ENCODE data around the gene KCTD19. TPM values are rescaled to one million over a fixed set of nuclear protein-coding genes. Genes with fewer than 3 reads are reported as not detected.

Gene KCTD19
- total RNA-seq, 2 experiments from 2014 or later, result 1.8 to 2.0 TPM

- intact Hi-C loops (cut with DNase I, micrococcal nuclease), result no loop called here
- ChIA-PET POLR2A (no interaction called here), CTCF (interaction anchor here (0.6 kb wide), 1 partner anchor 81 kb away, joined by 3 read pairs; no protein-coding TSS in a partner anchor)
- H3K27me3 Mint-ChIP-seq, result no peaks in the 10 kb centered on the region
- no peaks in the 10 kb centered on the region for H3K4me1 Mint-ChIP-seq
- H3K4me3 Mint-ChIP-seq, result no peak overlapping the region
- peaks cover 2% of the 10 kb centered on the region for H3K36me3 Mint-ChIP-seq (ENCODE audit: low read depth)
- no peak for ATAC-seq
- H3K9me3 Mint-ChIP-seq (ENCODE audit: low read depth), result no peaks in the 10 kb centered on the region
- no peak for DNase-seq
- no peak overlapping the region for H3K27ac Mint-ChIP-seq
Measured at GRCh38 chr16:67283039-67283825, 43.3 kb downstream of the KCTD19 start.

- ChIA-PET POLR2A (no interaction called here), CTCF (interaction anchor here (0.5 to 0.6 kb wide), 4 partner anchors 29 to 318 kb away, joined by 3 to 4 read pairs (median 3); no protein-coding TSS in a partner anchor)
- Mint-ChIP-seq H3K4me3 (no peak overlapping the region), H3K36me3 (ENCODE audit: low read depth) (peaks cover 5% of the 10 kb centered on the region), H3K27me3 (no peaks in the 10 kb centered on the region), H3K9me3 (ENCODE audit: low read depth) (no peaks in the 10 kb centered on the region), H3K4me1 (peaks cover 6% of the 10 kb centered on the region), H3K27ac (no peak overlapping the region)
- intact Hi-C loops (cut with DNase I, micrococcal nuclease), result no loop called here
- DNase-seq, result no peak
- no peak for ATAC-seq
Measured at GRCh38 chr16:67282447-67282805, 44.1 kb downstream of the KCTD19 start.

GRCh38 chr16:67281536-67282446, 44.8 kb downstream of the KCTD19 start:
- Mint-ChIP-seq H3K36me3 (ENCODE audit: low read depth) (peaks cover 8% of the 10 kb centered on the region), H3K4me3 (no peak overlapping the region), H3K27me3 (no peaks in the 10 kb centered on the region), H3K27ac (no peak overlapping the region), H3K4me1 (peaks cover 11% of the 10 kb centered on the region), H3K9me3 (ENCODE audit: low read depth) (no peaks in the 10 kb centered on the region)
- no peak for ATAC-seq
- no peak for DNase-seq
- ChIA-PET POLR2A (no interaction called here), CTCF (interaction anchor here (0.5 to 1.3 kb wide), 7 partner anchors 30 to 317 kb away, joined by 3 to 4 read pairs (median 3); no protein-coding TSS in a partner anchor)
- intact Hi-C loops (cut with DNase I, micrococcal nuclease), result no loop called here

- ATAC-seq (no peak), DNase-seq (no peak)
- ChIA-PET POLR2A (no interaction called here), CTCF (interaction anchor here (0.6 to 1.4 kb wide), 5 partner anchors 17 to 205 kb away, joined by 3 to 4 read pairs (median 4); no protein-coding TSS in a partner anchor)
- intact Hi-C loops (cut with DNase I, micrococcal nuclease), result no loop called here
- peaks cover 13% of the 10 kb centered on the region for H3K36me3 Mint-ChIP-seq (ENCODE audit: low read depth)
- peaks cover 16% of the 10 kb centered on the region for H3K4me1 Mint-ChIP-seq
- no peak overlapping the region for H3K27ac Mint-ChIP-seq
- H3K9me3 Mint-ChIP-seq (ENCODE audit: low read depth), result no peaks in the 10 kb centered on the region
- H3K27me3 Mint-ChIP-seq, result no peaks in the 10 kb centered on the region
- H3K4me3 Mint-ChIP-seq, result peak overlapping the region; percentile 47
Measured at GRCh38 chr16:67280090-67281015, 46.2 kb downstream of the KCTD19 start.

GRCh38 chr16:67279296-67280089, 47.0 kb downstream of the KCTD19 start, which contains the start of gene PLEKHG4:
PLEKHG4 (plus strand) TSS chr16:67279532; CDS start chr16:67280045, 513 bp downstream.
- H3K4me1 Mint-ChIP-seq, result peaks cover 19% of the 10 kb centered on the region
- CTCF ChIA-PET, result interaction anchor here (0.6 to 1.5 kb wide), 7 partner anchors 18 to 723 kb away, joined by 3 to 4 read pairs (median 4); no protein-coding TSS in a partner anchor
- ATAC-seq (peak; percentile 93), DNase-seq (peak; percentile 92)
- H3K27me3 Mint-ChIP-seq, result no peaks in the 10 kb centered on the region
- POLR2A ChIA-PET, result no interaction called here
- H3K9me3 Mint-ChIP-seq (ENCODE audit: low read depth), result no peaks in the 10 kb centered on the region
- peak within 1 kb of the TSS; percentile 85 for H3K4me3 Mint-ChIP-seq
- peaks cover 16% of the 10 kb centered on the region for H3K36me3 Mint-ChIP-seq (ENCODE audit: low read depth)
- H3K27ac Mint-ChIP-seq, result peak within 1 kb of the TSS; percentile 90
- intact Hi-C loops (cut with DNase I, micrococcal nuclease), result loop anchor here (1.0 to 5.0 kb wide), 10 partner anchors 32 to 188 kb away; partner anchors contain the start of genes FHOD1 (in 1 of the 2), KCTD19 (in 1 of the 2), LRRC36 (in 1 of the 2) and TMEM208 (in 1 of the 2)

GRCh38 chr16:67278773-67279295, 47.7 kb downstream of the KCTD19 start:
- ChIA-PET CTCF (interaction anchor here (0.6 to 1.5 kb wide), 12 partner anchors 19 to 724 kb away, joined by 3 to 7 read pairs (median 4); partner anchors contain the start of gene NAE1), POLR2A (no interaction called here)
- Mint-ChIP-seq H3K27me3 (no peaks in the 10 kb centered on the region), H3K4me1 (peaks cover 19% of the 10 kb centered on the region), H3K36me3 (ENCODE audit: low read depth) (peaks cover 16% of the 10 kb centered on the region), H3K9me3 (ENCODE audit: low read depth) (no peaks in the 10 kb centered on the region), H3K4me3 (peak overlapping the region; percentile 85), H3K27ac (peak overlapping the region; percentile 90)
- DNase-seq (peak; percentile 75), ATAC-seq (peak; percentile 69)
- intact Hi-C loops (cut with DNase I, micrococcal nuclease), result loop anchor here (1.0 to 5.0 kb wide), 10 partner anchors 32 to 188 kb away; partner anchors contain the start of genes FHOD1 (in 1 of the 2), KCTD19 (in 1 of the 2), LRRC36 (in 1 of the 2) and TMEM208 (in 1 of the 2)

- Mint-ChIP-seq H3K4me3 (peak overlapping the region; percentile 85), H3K27me3 (no peaks in the 10 kb centered on the region), H3K9me3 (ENCODE audit: low read depth) (no peaks in the 10 kb centered on the region), H3K4me1 (peaks cover 19% of the 10 kb centered on the region), H3K36me3 (ENCODE audit: low read depth) (peaks cover 18% of the 10 kb centered on the region), H3K27ac (peak overlapping the region; percentile 90)
- ATAC-seq (no peak), DNase-seq (no peak)
- intact Hi-C loops (cut with DNase I, micrococcal nuclease), result loop anchor here (2.0 to 5.0 kb wide), 2 partner anchors 121 to 189 kb away; no protein-coding TSS in a partner anchor
- POLR2A ChIA-PET, result no interaction called here
- CTCF ChIA-PET, result interaction anchor here (0.6 to 1.5 kb wide), 16 partner anchors 15 to 448 kb away, joined by 3 to 7 read pairs (median 3); partner anchors contain the start of gene NAE1
Measured at GRCh38 chr16:67277999-67278772, 48.4 kb downstream of the KCTD19 start.

- intact Hi-C loops (cut with DNase I, micrococcal nuclease), result loop anchor here in 1 of 2 experiments (5.0 kb wide), 1 partner anchor 190 kb away; no protein-coding TSS in a partner anchor
- ChIA-PET CTCF (interaction anchor here (0.6 to 1.5 kb wide), 9 partner anchors 14 to 294 kb away, joined by 3 to 5 read pairs (median 3); no protein-coding TSS in a partner anchor), POLR2A (interaction anchor here (0.6 kb wide), 1 partner anchor 144 kb away, joined by 3 read pairs; no protein-coding TSS in a partner anchor)
- Mint-ChIP-seq H3K9me3 (ENCODE audit: low read depth) (no peaks in the 10 kb centered on the region), H3K36me3 (ENCODE audit: low read depth) (peaks cover 18% of the 10 kb centered on the region), H3K27ac (peak overlapping the region; percentile 75), H3K4me3 (peak overlapping the region; percentile 85), H3K27me3 (no peaks in the 10 kb centered on the region), H3K4me1 (peaks cover 19% of the 10 kb centered on the region)
- DNase-seq (peak; percentile 60), ATAC-seq (peak; percentile 6)
Measured at GRCh38 chr16:67277294-67277998, 49.1 kb downstream of the KCTD19 start.
